Erythroblast (primary cell): ENCODE results near the gene GOLGA6L7.
"Not testable (repeated sequence)": the region's sequence is repeated elsewhere in the genome, so short reads cannot be mapped to it uniquely, and the experiment has no call there.

Source experiments
- GATA1 ChIP-seq: IDR thresholded peaks from 2 replicates; pipeline ENCODE4 v1.6.1; 2011; ENCODE audit warnings: low read depth, mild to moderate bottlenecking, control low read depth, low read length, moderate library complexity
- POLR2A ChIP-seq: IDR thresholded peaks from 2 replicates; pipeline ENCODE4 v1.6.1; 2011; ENCODE audit warnings: mild to moderate bottlenecking, low read length

DNA sequence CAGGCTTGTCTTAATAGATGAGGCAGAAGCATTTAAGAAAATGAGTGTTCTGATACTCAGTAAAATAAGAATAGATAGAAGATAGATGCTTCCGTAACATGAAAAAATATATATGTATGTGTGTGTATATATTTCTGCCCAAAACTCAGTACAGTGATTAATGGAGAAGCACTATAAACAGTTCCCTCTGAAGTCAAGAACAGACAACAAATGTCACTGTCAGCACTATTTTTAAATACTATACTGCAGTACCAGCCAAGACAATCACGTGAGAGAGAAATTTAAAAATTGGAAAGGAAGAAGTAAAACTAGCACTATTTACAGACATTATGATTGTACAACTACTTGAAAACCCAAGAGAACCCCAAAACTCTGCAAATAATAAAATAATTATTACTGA, 27.0 kb downstream of the GOLGA6L7 start:
- not testable (repeated sequence) for TF ChIP-seq POLR2A, GATA1
